ENCODE measurements around the gene CHI3L1.

The CHI3L1 gene

DNA sequence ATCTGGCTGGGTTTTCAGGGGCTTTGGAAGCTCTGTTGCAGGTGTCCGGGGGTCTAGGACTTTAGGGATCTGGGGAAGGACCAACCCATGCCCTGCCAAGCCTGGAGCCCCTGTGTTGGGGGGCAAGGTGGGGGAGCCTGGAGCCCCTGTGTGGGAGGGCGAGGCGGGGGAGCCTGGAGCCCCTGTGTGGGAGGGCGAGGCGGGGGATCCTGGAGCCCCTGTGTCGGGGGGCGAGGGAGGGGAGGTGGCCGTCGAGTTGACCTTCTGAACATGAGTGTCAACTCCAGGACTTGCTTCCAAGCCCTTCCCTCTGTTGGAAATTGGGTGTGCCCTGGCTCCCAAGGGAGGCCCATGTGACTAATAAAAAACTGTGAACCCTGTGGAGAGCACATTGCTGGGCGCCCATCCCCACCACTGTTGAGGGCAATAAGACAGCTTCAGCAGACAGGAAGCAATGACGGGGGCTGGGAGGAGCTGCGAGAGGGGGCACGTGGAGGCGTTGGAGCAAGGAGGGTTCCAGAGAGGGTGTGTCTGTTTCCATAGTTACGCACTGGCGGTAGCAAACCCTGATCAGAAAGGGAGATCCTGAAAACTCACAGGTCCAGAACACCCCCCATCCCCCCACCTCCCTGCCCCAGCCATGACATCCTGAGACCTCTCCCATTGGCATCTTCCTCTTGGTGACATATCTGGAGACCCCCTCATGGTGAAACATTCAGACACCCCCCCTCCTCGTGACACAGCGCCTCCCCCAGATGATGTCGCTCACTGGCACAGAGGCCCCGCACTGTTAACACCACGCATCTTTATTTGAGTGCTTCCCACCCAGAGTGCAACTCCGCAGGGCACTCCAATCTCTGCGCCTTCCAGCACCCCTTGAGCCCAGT, 19.2 kb downstream of the CHI3L1 start:
- DNase-seq: peak; percentile 25

DNA sequence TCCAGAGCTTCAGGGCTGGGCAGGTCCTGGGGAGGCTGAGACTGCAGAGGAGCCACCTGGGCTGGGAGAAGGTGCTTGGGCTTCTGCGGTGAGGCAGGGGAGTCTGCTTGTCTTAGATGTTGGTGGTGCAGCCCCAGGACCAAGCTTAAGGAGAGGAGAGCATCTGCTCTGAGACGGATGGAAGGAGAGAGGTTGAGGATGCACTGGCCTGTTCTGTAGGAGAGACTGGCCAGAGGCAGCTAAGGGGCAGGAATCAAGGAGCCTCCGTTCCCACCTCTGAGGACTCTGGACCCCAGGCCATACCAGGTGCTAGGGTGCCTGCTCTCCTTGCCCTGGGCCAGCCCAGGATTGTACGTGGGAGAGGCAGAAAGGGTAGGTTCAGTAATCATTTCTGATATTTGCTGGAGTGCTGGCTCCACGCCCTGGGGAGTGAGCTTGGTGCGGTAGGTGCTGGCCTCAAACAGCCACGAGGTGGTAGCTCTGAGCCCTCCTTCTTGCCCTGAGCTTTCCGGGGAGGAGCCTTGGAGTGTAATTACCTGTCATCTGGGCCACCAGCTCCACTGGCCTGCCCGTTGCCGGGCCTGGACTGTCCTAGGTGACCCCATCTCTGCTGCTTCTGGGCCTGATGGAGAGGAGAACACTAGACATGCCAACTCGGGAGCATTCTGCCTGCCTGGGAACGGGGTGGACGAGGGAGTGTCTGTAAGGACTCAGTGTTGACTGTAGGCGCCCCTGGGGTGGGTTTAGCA, 20.1 kb downstream of the CHI3L1 start:
- DNase-seq: no peak

DNA sequence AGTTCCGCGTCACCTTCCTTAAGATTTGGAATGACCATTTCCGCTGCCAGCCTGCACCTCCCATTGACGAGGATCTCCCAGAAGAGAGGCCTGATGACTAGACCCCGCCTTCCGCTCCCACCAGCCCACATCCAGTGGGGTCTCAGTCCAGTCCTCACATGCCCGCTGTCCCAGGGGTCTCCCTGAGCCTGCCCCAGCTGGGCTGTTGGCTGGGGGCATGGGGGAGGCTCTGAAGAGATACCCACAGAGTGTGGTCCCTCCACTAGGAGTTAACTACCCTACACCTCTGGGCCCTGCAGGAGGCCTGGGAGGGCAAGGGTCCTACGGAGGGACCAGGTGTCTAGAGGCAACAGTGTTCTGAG, 20.7 kb downstream of the CHI3L1 start:
- DNase-seq: no peak

DNA sequence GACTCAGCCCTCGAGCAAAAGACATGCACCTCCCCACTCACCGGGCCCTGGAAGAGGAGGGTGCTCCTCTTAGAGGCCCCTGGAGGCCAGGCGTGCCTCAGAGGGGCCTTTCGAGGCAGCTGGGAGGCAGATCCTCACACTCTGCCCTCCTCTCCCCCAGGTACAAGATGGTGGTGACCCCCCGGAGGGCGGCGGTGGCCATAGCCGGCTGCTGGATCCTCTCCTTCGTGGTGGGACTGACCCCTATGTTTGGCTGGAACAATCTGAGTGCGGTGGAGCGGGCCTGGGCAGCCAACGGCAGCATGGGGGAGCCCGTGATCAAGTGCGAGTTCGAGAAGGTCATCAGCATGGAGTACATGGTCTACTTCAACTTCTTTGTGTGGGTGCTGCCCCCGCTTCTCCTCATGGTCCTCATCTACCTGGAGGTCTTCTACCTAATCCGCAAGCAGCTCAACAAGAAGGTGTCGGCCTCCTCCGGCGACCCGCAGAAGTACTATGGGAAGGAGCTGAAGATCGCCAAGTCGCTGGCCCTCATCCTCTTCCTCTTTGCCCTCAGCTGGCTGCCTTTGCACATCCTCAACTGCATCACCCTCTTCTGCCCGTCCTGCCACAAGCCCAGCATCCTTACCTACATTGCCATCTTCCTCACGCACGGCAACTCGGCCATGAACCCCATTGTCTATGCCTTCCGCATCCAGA, 21.3 kb downstream of the CHI3L1 start:
- DNase-seq: no peak

DNA sequence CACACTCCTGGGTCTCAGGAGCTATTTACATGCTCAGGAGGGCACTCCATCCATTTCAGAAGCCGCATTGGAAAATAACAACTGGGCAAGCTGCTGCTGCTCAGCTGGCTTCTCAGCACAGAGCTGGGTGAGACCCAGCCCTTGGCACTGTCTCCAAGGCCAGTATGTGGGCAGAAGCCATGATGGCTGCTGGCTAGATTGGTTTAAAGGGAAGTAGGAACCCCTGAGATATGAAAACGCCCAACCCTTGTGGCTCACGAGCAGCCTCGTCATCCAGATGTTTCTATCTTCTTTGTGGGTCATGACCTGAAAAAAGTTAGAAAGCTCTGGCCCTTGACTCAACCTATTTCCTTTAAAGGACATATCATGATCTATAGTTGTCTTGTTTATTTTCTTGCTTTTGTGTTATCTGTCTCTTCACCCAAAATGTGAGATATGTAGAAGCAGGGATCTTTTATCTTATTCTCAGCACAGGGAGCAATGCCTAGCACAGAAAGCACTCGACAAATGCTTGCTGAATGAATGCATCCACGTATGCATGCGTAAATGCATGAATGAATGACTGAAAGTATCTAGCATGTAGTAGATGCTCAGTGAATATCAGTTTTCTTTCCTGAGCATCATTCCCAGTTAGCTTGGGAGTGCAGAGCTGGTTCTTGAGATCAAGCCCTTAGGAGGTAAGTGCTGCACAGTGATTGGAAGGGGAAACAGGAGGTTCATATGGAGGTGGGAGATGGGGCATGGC, 22.4 kb downstream of the CHI3L1 start:
- peak; percentile 19 for DNase-seq

DNA sequence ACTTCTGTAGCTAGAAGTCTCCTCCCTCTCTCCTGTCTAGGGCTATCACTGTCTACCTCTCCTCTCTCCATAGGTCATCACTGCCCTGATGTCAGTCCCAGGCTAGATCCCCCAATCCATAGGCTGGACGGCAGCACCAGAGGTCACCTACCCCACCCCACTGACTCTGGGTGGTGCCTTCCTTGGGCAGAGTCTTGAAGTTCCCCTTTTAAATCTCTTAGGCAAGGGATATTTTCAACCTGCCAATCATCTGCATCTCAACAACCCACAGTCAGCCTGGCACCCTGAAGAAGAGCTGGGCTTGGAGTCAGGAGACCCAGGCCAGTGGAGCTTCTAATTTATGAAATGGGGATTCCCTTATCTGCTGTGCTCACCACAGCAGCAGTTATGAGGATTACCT, 24.1 kb downstream of the CHI3L1 start:
- no peak for DNase-seq

DNA sequence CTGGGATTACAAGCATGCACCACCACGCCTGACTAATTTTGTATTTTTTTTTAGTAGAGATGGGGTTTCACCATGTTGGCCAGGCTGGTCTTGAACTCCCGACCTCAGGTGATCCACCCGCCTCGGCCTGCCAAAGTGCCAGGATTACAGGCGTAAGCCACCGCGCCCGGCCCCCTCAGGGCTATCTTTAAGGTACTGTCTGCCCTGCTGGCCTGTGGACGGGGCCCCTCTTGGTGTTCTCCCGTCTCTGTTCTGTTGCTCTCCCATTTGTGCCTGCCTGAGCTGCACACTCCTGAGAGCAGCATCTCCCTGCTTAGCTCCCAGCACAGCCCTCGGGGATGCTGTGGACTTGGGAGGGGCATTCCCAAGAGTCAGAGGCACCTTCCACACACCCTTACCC, 24.8 kb downstream of the CHI3L1 start:
- no peak for DNase-seq

DNA sequence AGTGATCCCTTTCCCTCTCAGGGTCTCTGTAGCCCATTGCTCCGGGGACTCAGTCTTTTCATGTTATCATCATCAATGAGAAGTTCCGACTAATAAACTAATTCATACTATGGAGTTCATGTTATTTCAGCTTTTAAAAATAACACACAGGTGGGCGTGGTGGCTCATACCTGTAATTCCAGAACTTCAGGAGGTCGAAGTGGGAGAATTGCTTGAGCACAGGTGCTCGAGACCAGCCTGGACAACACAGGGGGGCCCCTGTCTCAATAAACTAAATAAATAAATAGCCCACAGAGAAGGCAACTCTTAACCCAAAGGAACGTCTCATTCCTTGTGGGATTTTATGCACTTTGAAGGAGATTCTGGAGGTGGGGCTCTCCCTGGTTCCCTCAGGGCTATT, 25.3 kb downstream of the CHI3L1 start:
- no peak for DNase-seq

DNA sequence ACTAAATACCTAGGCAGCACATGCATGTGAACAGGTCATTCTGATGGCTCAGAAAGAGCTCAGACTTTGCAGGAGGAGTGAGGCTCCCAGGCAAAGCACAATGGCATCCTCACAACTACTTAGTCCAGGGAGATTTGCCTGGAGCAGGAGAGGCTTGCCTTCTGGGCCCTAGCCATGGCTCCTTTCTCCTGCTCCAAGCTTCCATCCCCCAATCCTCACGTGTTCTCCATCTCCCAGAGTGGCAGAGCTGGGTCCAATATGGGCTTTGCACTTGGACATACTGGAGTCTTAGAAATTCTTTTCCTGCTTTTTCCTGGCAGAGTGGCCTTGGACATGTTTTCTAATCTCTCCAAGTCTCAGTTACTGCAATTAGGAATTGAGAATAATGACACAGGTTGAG, 26.7 kb downstream of the CHI3L1 start:
- DNase-seq: no peak

DNA sequence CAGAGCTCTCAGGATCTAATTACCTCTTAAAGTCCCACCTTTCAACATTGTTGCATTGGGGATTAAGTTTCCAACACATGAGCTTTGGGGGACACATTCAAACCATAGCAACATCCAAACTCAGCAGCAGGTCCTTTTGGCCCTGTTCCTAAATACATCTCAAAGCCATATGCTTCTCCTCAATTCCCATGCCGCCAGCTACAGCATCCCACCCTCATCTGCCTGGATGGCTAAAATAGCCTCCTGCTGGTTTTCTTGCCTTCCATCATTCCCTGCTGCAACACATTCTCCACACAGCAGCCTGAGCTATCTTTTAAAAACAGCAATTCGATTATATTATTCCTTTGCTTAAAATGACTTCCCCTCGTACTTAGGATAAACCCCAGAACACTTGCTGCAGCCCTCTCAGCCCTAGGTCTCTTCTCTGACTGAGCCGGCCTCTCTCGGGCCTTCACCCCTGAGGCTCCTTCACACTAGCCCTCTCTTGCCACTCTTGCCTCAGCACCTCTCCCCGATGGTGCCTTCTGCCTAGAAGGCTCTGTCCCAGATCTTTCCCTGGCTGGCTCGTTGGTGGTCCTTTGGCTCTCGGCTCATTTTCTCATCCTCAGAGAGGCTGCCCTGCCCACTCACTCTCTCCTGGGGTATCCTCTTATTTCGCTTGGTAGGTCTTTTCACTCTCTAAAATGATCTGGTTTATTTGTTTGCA, 27.4 kb downstream of the CHI3L1 start:
- DNase-seq: no peak

DNA sequence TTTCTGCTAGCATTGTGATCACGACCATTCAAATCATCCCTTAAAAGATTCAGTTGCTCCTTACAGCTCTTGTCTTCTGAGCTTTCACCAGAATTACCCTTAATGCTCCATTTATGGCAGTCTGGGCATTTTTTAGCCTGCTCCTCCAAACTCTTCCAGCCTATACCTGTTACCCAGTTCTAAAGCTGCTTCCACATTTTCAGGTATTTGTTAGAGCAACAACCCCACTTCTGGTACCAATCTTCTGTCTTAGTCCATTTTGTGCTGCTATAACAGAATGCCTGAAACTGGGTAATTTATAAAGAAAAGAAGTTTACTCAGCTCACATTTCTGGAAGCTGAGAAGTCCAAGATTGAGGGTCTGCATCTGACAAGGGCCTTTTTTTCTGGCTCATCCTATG, 28.1 kb downstream of the CHI3L1 start:
- DNase-seq: no peak

DNA sequence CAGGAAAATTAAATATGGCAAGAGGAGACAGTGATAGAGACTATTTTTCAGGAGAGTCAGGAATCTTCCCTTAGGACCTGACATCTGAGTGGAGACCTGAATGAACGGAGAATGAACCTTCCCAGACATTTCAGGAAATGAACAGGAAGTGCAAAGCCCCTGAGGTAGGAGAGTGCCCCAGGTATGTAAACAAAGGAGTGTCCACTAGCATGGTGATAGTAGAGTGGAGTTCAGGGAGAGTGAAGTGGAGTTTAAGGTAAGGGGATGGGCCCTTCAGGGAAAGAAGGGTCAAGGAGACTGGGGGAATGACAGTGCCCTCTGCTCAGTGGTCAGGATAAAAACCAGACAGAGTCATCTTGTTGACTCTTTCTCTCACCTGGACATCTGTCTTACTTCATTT, 30.2 kb downstream of the CHI3L1 start:
- DNase-seq: no peak

DNA sequence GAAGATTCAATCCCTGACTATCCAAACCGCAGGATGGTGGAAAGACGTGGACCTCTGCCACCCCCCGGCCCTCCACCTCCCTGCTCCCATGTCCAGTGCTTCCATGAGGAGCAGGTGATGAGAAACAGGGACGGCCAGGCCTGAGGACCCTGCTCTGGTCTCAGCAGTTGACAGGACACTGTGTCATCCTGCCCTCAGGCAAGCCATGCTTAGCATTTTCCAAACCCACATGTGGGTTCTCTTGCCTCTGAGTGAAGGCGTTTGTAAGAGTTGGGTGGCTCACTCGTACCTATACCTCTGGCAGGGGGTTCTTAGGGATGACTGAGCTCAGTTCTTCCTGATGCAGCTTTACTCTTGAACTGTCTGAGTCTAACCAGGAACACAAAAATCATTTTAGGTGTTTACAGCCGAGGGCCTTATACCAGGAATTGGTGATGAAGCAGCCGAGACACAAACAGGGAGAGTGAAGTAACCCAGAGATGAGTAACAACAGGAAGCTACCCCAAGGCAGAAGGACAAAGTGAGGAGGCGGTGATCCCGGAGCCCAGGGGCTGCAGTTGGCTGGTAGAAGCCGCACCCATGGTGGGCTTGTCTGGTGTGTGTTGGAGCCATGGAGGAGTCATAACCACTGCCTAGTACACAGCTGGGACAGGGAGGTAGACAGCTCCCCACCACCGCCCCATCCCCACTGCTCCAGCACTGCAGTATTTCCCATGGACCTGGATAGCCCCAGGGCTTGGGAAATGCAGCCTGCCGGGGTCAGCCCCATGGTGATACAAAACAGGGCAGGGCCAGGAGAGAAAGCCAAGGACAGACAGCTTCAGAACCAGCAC, 32.3 kb downstream of the CHI3L1 start:
- no peak for DNase-seq

DNA sequence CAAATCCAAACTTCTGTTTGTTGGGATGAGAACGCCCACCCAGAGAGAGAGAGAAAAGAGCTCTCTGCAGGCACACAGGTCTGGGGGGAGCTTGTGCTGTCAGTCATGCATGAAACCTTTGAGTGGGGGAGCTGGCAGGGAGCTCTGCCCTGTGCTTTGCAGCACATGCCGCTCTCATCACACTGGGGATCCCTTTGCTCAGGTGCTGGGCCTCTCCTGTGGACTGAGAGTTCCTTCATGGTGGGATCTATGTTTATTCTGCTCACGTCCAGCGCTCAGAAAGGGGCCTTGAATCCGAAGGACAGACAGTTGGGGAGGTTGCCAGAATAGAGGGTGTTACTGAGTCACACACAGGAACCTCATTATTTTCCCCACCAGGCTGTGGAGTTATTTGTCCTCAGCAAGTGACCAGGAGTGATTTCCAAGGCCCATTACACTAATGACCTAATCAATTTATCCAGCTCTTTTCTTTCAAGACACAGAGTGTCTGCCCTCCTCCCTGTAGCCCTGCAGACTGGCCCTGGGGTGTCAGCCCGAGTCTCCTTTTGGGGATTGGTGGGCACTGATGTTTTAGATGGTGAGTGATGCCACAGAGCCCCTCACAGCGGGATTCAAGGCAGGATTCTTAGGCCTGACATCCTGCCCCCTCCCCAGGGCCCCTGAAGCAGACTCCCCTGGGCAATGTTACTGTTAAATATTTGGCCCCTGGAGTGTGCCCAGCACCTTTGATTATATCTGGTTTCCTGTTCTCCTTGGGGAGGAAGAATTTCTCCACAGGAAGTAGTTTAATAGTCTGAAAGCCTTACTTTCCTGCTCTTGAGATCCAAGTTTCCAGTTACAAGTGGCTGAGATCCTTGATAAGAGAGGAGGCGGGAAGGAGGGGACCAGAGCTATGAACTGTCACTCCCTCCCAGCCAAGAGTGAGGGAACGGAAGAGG, 33.2 kb downstream of the CHI3L1 start:
- no peak for DNase-seq

DNA sequence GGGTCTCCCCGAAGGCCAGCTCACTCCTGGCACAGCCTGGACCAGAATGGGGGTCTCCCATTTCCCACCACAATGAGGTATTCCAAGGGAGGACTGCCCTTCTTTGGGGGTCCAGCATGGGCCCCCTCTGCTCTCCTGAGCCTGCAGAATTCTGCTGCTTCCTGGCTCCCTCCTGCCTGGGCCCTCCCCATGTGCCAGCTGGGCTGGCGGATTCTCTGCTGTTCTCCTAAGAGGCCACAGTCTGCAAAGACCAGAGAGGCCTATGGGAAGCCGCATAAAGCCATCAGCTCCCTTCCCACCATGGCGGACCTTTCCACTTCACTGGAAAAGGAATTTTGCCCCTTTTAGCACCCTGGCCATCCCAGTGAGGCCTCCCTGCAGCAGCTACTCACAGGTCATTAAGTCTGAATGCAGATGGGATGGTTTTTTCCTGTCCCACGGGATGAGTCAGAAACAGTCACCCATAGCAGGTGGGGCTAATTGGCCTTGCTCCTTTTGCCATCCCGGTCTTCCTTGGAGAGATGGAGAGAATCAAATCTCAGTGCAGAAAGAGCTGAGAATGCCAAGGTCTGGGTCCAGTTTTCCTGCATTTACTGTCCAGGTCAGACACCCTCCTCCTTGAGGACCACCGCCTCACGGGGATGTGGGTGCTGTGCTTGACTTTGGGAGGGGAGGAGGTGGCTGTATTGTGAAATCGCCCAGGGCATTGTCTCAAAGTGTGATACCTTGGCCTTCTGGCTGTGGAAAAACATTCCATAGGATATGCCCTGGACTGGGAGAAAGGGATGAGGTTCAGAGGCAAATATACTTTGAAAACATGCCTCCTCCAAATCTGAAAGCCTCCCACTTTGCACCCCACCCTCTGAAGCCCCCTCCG, 34.1 kb downstream of the CHI3L1 start:
- no peak for DNase-seq

DNA sequence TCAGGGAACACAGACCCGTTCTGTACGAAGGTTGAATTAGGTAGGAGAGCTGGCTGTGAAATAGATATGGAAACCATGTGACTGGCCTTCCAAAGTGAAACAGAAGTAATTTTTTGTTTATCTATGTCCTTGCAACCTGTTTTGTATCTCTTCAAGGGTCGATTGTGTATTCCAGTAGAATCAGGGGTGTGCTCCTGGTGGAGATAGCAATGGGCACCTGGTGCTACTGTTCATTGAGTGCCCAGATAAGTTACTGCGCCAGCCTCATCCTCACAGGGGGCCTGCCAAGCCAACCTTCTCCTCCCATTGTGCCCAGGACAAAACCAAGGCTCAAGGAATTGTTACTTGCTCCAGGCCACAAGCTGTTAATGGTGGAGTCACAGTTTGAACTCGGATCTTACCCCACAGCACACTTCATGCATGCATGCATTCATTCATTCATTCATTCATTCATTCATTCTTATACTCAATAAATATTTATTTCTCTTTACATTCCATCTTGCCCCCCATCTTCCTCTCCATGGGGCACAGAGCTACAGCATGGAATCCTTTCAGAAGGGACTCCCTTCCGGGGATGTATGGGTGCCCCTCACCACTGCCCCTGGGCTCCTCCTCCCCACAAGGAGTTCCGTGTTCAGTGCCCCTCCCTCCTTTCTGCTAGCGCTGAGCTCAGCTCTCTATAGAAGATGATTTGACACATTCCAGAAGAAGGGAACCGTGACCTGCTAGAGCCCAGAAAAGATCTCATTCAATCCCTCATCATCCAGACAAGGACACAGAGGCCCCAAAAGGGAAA, 34.9 kb downstream of the CHI3L1 start:
- DNase-seq: no peak

DNA sequence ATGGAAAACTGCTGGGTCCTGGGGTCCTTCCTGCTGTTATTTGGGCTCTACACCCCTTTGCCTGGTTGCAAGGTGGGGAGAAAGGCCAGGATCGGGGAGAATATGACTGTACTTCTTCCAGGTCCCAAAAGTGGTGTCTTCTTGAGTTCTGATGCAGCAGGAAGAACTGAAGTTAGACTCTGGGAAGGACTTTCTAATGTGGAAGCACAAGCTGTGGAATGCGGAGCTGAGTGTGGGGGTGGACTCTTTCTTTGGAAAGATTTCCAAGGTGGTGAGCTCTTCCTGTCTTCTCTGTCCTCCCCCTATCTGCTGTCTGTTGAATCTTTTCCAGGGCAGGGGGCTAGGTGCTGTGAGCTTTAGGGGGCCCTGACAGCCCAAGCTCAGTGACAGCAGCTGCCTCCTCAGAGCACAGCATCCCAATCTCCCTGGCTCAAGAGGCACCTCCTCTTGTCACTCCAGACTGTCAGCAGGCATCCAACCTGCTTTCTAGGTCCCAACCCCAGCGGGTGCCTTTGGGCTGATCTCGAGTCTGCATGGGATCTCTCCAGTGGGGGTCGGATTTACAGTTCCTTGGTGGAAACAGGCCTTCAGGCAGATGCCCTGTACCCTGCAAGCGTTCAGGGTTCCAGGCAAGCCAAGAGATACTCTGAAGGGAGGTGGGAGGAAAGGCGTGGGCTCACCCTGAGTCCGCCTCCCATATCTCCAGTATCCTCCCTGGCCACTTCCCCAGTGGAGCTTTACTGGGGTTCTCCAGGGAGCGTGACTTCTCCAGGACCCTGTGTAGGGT, 35.8 kb downstream of the CHI3L1 start:
- DNase-seq: no peak

All from CD4-positive, alpha-beta T cell treated with Interferon gamma for 1 hour (primary cell).